Measurements from ENCODE around the gene ZNF148. TPM values are rescaled to one million over a fixed set of nuclear protein-coding genes. Genes with fewer than 3 reads are reported as not detected.

Gene ZNF148
- total RNA-seq, 1 donor from 2014 or later, result 33.2 TPM

DNA sequence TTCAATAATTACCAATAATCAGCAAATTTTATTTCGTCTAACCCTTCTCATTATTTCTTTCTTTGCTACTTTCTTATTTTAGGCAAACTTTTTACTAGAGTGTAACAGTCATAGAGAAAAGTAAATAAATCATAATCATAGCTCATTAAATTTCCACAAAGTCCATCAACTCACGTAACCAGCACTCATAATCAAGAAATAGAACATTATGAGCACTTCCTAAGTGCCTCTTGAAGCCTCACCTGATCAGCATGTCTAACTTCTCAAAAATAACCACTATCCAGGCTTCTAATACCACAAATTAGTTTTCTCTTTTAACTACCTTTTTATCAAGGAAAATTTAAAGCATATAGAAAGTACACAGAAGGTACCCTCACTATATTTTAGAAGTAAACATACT lies 124.2 kb downstream of the ZNF148 start:
- no peaks in the 10 kb centered on the region for H3K27me3 Mint-ChIP-seq (ENCODE audit: low read depth)
- H3K9me3 Mint-ChIP-seq, result no peaks in the 10 kb centered on the region
- no peak for DNase-seq (ENCODE audit: low spot score)
- H3K27ac Mint-ChIP-seq, result no peak overlapping the region
- intact Hi-C loops (cut with micrococcal nuclease), result no loop called here
- H3K4me1 Mint-ChIP-seq (ENCODE audit: low read depth), result peaks cover 1% of the 10 kb centered on the region
- no peak overlapping the region for H3K4me3 Mint-ChIP-seq (ENCODE audit: low read depth)
- H3K36me3 Mint-ChIP-seq (ENCODE audit: low read depth), result peaks cover 21% of the 10 kb centered on the region

DNA sequence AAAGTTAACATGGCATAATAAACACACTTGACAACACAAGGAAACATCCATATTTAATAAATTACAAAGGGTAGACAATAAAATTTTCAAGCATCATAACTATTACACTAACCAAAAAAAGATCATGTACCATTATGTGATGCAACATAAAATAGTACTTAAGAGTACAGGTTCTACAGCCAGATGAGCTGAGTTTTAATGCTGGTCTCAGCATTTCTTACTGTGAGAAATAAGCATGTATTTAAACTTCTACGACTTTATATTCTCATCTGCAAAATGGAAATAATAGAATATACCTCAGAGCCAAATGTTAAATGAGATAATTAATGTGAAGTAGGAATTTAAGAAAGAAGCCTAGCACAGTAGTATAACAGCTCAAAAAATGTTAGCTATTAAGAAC lies 128.9 kb downstream of the ZNF148 start:
- H3K27ac Mint-ChIP-seq, result no peak overlapping the region
- DNase-seq (ENCODE audit: low spot score), result no peak
- H3K27me3 Mint-ChIP-seq (ENCODE audit: low read depth), result no peaks in the 10 kb centered on the region
- H3K4me3 Mint-ChIP-seq (ENCODE audit: low read depth), result no peak overlapping the region
- peaks cover 23% of the 10 kb centered on the region for H3K36me3 Mint-ChIP-seq (ENCODE audit: low read depth)
- H3K4me1 Mint-ChIP-seq (ENCODE audit: low read depth), result no peaks in the 10 kb centered on the region
- no peaks in the 10 kb centered on the region for H3K9me3 Mint-ChIP-seq
- intact Hi-C loops (cut with micrococcal nuclease), result no loop called here

DNA sequence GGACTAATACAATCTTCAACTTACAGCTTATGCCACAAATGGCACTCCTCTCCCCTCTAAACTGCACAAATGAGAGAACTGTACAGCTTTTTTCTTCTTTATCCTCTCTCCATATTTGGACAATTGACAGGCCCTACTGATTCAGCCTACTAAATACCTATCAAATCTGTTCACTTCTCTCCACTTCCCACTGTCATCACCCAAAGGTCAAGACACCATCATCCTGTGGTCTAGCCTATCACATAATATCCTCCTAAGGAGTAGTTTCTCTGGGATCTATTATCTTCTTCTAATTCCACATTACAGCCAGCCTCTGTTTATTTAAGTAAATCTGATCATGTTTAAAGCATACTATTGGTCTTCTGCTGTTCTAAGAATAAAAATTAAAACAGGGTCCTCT lies 129.6 kb downstream of the ZNF148 start:
- Mint-ChIP-seq H3K27me3 (ENCODE audit: low read depth) (no peaks in the 10 kb centered on the region), H3K9me3 (no peaks in the 10 kb centered on the region), H3K36me3 (ENCODE audit: low read depth) (peaks cover 19% of the 10 kb centered on the region), H3K4me1 (ENCODE audit: low read depth) (peaks cover 2% of the 10 kb centered on the region), H3K27ac (no peak overlapping the region), H3K4me3 (ENCODE audit: low read depth) (no peak overlapping the region)
- intact Hi-C loops (cut with micrococcal nuclease), result no loop called here
- no peak for DNase-seq (ENCODE audit: low spot score)

DNA sequence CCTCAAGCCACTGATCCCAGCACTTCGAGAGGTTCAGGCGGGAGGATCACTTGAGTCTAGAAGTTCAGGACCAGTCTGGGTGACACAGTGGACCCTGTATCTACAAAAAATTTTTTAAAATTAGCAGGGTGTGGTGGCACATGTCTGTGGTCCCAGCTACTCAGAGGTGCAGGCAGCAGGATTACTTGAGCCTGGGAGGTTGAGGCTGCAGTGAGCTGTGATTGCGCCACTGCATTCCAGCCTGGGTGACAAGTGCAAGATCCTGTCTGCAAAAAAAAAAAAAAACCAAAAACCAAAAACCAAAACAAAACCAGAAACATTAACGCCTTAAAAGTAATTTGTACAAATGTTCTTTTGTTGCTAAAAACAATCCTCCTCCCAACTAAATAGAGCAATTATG lies 134.6 kb downstream of the ZNF148 start:
- intact Hi-C loops (cut with micrococcal nuclease), result no loop called here
- H3K9me3 Mint-ChIP-seq, result peaks cover 5% of the 10 kb centered on the region
- H3K27ac Mint-ChIP-seq, result no peak overlapping the region
- peaks cover 38% of the 10 kb centered on the region for H3K36me3 Mint-ChIP-seq (ENCODE audit: low read depth)
- no peak overlapping the region for H3K4me3 Mint-ChIP-seq (ENCODE audit: low read depth)
- DNase-seq (ENCODE audit: low spot score), result no peak
- no peaks in the 10 kb centered on the region for H3K27me3 Mint-ChIP-seq (ENCODE audit: low read depth)
- peaks cover 2% of the 10 kb centered on the region for H3K4me1 Mint-ChIP-seq (ENCODE audit: low read depth)

DNA sequence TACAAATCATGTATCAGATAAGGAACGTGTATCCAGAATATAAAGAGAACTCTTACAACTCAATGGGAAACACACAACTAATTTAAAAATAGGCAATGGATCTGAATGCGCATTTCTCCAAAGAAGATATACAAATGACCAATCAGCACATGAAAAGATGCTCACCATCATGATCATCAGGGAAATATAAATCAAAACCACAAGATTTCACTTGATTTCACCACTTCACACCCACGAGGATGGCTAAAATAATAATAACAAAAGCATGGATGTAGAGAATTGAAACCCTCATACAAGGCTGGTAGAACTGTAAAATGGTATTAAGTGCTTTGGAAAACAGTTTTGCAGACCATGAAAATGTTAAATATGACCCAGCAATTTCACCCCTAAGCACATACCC lies 135.9 kb downstream of the ZNF148 start:
- H3K4me1 Mint-ChIP-seq (ENCODE audit: low read depth), result peaks cover 2% of the 10 kb centered on the region
- peaks cover 8% of the 10 kb centered on the region for H3K9me3 Mint-ChIP-seq
- no peaks in the 10 kb centered on the region for H3K27me3 Mint-ChIP-seq (ENCODE audit: low read depth)
- H3K36me3 Mint-ChIP-seq (ENCODE audit: low read depth), result peaks cover 39% of the 10 kb centered on the region
- intact Hi-C loops (cut with micrococcal nuclease), result no loop called here
- no peak overlapping the region for H3K27ac Mint-ChIP-seq
- no peak overlapping the region for H3K4me3 Mint-ChIP-seq (ENCODE audit: low read depth)
- no peak for DNase-seq (ENCODE audit: low spot score)

DNA sequence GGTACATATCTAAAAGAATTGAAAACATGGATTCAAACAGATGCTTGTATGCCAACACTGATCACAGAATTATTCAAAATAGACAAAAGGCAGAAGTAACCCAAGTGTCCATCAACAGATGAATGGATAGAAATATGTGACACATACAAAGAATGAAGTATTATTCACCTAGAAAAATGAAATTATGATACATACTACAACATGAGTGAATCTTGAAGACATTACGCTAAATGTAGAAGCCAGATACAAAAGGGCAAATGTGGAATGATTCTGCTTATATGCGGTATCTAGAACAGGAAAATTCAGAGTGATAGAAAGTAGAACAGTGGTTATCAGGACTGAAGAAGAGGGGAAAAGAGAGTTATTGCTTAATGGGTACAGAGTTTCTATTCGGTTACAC lies 136.4 kb downstream of the ZNF148 start:
- DNase-seq (ENCODE audit: low spot score), result no peak
- Mint-ChIP-seq H3K4me1 (ENCODE audit: low read depth) (peaks cover 3% of the 10 kb centered on the region), H3K36me3 (ENCODE audit: low read depth) (peaks cover 40% of the 10 kb centered on the region), H3K9me3 (peaks cover 8% of the 10 kb centered on the region), H3K27ac (no peak overlapping the region), H3K4me3 (ENCODE audit: low read depth) (no peak overlapping the region), H3K27me3 (ENCODE audit: low read depth) (no peaks in the 10 kb centered on the region)
- intact Hi-C loops (cut with micrococcal nuclease), result no loop called here

DNA sequence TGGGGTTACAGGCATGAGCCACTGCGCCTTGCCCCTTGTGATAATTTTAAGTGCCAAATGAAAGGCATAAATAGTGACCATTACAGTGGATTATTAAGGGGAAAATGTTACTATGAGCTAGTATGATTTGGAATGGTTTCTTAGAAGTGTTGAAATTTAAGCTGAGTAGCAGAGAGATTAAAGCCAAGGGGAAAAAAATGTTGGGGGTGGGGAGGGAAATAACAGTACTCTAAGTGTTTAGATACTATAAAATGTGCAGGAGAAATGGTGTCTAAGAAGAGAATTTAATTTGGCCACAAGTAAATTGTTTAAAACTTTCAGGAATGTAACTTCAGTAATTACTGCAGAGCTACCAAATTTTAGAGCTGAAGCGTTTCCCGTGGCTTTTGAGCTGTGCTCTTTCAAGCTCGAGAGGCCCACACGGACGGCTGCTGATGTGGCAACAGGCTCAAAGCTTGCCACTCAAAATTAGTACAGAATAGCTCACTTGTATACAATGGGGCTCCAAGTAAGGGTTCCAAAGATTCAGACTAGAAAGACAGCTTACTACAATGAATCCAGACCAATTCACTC lies 138.7 kb downstream of the ZNF148 start:
- no peaks in the 10 kb centered on the region for H3K27me3 Mint-ChIP-seq (ENCODE audit: low read depth)
- peaks cover 8% of the 10 kb centered on the region for H3K9me3 Mint-ChIP-seq
- no peak overlapping the region for H3K27ac Mint-ChIP-seq
- no peak overlapping the region for H3K4me3 Mint-ChIP-seq (ENCODE audit: low read depth)
- no peak for DNase-seq (ENCODE audit: low spot score)
- intact Hi-C loops (cut with micrococcal nuclease), result no loop called here
- peaks cover 20% of the 10 kb centered on the region for H3K4me1 Mint-ChIP-seq (ENCODE audit: low read depth)
- peaks cover 57% of the 10 kb centered on the region for H3K36me3 Mint-ChIP-seq (ENCODE audit: low read depth)

DNA sequence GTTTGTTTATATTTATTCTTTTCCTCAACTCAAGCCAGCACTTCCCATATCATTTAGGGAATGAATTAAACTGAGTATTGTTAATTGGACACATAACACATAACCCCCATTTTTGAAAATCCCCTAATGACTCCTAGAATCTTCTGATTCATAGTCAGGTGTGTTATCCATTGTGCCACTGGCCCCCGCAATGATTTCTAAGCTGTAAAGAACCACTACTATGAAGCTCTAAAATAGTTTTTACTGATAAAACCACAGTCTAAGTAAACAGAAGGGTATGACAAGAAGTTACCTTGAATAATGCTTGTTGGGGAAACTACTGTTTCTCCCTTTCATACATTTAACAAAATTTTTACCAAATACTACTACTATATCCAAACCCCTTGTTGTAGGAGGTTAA lies 140.3 kb downstream of the ZNF148 start:
- intact Hi-C loops (cut with micrococcal nuclease), result loop anchor here (5.0 kb wide), 1 partner anchor 147 kb away; no protein-coding TSS in a partner anchor
- Mint-ChIP-seq H3K4me3 (ENCODE audit: low read depth) (no peak overlapping the region), H3K27me3 (ENCODE audit: low read depth) (no peaks in the 10 kb centered on the region), H3K9me3 (peaks cover 8% of the 10 kb centered on the region), H3K4me1 (ENCODE audit: low read depth) (peaks cover 18% of the 10 kb centered on the region), H3K27ac (no peak overlapping the region), H3K36me3 (ENCODE audit: low read depth) (peaks cover 63% of the 10 kb centered on the region)
- no peak for DNase-seq (ENCODE audit: low spot score)

DNA sequence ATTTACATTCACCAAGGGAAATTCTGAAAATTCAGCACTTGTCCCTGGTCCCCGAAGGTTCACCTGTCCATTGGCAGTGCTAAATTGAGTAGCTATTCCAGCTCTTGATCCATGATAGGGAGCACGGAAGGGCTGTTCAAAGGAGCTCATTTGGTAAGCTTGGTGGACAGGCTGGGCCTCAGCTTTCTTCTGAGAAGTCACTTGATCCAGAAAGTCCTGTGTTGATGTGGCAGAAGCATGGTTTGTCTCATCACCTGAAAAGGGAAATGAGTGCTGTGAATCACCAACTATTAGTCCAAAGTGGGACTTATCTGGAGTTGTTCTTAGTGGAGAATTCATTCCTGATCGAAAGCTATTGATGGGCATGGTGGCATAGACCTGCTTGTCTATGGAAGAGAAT lies 142.7 kb downstream of the ZNF148 start:
- Mint-ChIP-seq H3K4me3 (ENCODE audit: low read depth) (no peak overlapping the region), H3K27ac (peak overlapping the region; percentile 60), H3K4me1 (ENCODE audit: low read depth) (peaks cover 18% of the 10 kb centered on the region), H3K9me3 (peaks cover 8% of the 10 kb centered on the region), H3K36me3 (ENCODE audit: low read depth) (peaks cover 65% of the 10 kb centered on the region), H3K27me3 (ENCODE audit: low read depth) (no peaks in the 10 kb centered on the region)
- intact Hi-C loops (cut with micrococcal nuclease), result loop anchor here (1.0 to 5.0 kb wide), 3 partner anchors 122 to 180 kb away; no protein-coding TSS in a partner anchor
- DNase-seq (ENCODE audit: low spot score), result no peak

DNA sequence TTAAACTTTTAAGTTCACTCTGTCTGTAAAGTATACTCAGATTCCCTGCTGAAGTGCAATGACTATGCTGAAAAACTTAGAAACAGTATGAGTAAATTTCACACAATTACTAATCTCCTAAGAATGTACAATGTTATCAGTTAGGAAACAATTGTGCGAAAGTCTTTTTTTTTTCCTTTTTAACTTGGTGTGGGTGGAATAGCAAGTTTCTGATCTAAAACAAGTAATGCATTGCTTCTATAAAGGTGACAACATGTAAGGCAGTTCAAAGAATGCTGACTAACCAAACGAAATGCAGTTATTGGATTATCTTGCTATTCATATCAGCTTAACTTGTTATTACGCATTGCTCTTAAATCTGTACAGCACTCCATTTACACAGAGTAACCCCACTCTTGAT lies 143.2 kb downstream of the ZNF148 start:
- intact Hi-C loops (cut with micrococcal nuclease), result loop anchor here (1.0 to 5.0 kb wide), 4 partner anchors 76 to 180 kb away; no protein-coding TSS in a partner anchor
- Mint-ChIP-seq H3K4me3 (ENCODE audit: low read depth) (no peak overlapping the region), H3K36me3 (ENCODE audit: low read depth) (peaks cover 62% of the 10 kb centered on the region), H3K9me3 (peaks cover 8% of the 10 kb centered on the region), H3K27ac (peak overlapping the region; percentile 60), H3K4me1 (ENCODE audit: low read depth) (peaks cover 18% of the 10 kb centered on the region), H3K27me3 (ENCODE audit: low read depth) (no peaks in the 10 kb centered on the region)
- DNase-seq (ENCODE audit: low spot score), result no peak

DNA sequence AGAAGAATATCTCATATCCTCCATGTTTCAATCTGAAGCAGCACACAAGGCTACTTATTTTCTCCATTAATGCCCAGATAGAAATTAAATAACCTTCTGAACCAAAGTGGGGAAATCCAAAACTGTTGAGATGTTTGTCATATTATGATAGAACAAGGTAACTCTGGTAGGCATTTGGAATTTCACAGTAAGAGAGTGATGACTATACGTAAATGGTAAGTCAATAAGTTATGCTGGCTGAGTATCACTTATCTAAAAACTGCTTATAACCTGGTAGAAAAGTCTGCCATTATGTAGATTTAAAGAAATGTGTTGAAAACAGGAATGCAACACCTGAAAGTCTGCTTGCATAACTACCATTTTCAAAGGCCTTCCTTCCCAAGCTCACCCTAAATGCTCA lies 145.4 kb downstream of the ZNF148 start:
- H3K36me3 Mint-ChIP-seq (ENCODE audit: low read depth), result peaks cover 43% of the 10 kb centered on the region
- no peaks in the 10 kb centered on the region for H3K9me3 Mint-ChIP-seq
- peaks cover 18% of the 10 kb centered on the region for H3K4me1 Mint-ChIP-seq (ENCODE audit: low read depth)
- H3K27ac Mint-ChIP-seq, result no peak overlapping the region
- no peak overlapping the region for H3K4me3 Mint-ChIP-seq (ENCODE audit: low read depth)
- H3K27me3 Mint-ChIP-seq (ENCODE audit: low read depth), result no peaks in the 10 kb centered on the region
- DNase-seq (ENCODE audit: low spot score), result no peak
- intact Hi-C loops (cut with micrococcal nuclease), result loop anchor here (5.0 kb wide), 1 partner anchor 153 kb away; no protein-coding TSS in a partner anchor

DNA sequence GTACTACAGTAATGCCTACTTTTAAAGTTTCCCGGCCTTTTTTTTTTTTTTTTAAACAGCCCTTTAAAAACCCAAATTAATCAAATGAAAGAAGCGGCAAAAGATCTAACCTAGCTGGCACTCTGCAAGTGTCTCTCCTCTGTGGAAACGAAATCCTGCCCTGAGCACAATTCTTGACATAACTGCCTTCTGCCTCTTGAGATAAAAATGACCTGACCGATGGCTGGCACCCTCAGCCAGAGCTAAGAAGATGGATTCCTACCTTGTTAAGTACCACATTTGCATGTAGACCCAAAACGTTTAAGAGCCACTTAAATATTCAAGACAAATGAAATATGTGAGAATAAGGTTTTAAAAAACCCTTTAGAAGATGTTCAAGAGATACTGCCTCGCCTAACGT lies 146.0 kb downstream of the ZNF148 start:
- no peaks in the 10 kb centered on the region for H3K27me3 Mint-ChIP-seq (ENCODE audit: low read depth)
- intact Hi-C loops (cut with micrococcal nuclease), result no loop called here
- peaks cover 43% of the 10 kb centered on the region for H3K36me3 Mint-ChIP-seq (ENCODE audit: low read depth)
- peaks cover 18% of the 10 kb centered on the region for H3K4me1 Mint-ChIP-seq (ENCODE audit: low read depth)
- no peak for DNase-seq (ENCODE audit: low spot score)
- H3K9me3 Mint-ChIP-seq, result no peaks in the 10 kb centered on the region
- no peak overlapping the region for H3K4me3 Mint-ChIP-seq (ENCODE audit: low read depth)
- H3K27ac Mint-ChIP-seq, result no peak overlapping the region

DNA sequence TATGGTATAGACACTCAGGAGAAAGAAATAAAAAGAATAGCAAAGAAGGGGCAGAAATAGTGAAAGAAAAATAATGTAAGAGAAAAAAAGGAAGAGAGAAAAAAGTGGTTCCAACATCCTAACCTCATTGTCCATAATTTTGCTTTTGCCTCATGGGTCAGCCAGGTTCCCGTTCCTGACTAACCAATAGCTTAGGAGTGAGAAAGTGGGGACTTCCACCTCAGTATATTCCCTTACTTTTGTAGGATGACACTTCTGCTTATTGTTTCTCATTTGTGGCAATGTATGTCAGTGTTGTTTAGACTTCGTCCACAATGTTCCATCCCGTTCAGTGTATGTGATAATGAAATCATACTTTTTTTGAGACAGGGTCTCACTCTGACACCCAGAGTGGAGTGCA lies 153.3 kb downstream of the ZNF148 start:
- Mint-ChIP-seq H3K27ac (no peak overlapping the region), H3K27me3 (ENCODE audit: low read depth) (no peaks in the 10 kb centered on the region), H3K4me3 (ENCODE audit: low read depth) (no peak overlapping the region), H3K9me3 (no peaks in the 10 kb centered on the region), H3K4me1 (ENCODE audit: low read depth) (peaks cover 11% of the 10 kb centered on the region), H3K36me3 (ENCODE audit: low read depth) (no peaks in the 10 kb centered on the region)
- no peak for DNase-seq (ENCODE audit: low spot score)
- intact Hi-C loops (cut with micrococcal nuclease), result no loop called here

Data from activated T-helper 2 cell treated with anti-CD3 and anti-CD28 coated beads, Interferon-gamma antibody, Interleukin-2, Interleukin-4, amounts not matched to agents 10 μg/mL and 5 μg/mL and 100 μg/mL, durations not matched to agents 14 hours and 24 hours and 36 hours (primary cell).